Measurements from ENCODE around the gene BAHCC1.

- no peak for TF ChIP-seq POLR2A (IDR thresholded peaks at IDR 0.05; ENCODE audit: low read depth, low read length)
- TF ChIP-seq CTCF (conservative IDR thresholded peaks at IDR 0.05; ENCODE audit: low read depth, low read length): no peak
- TF ChIP-seq MAZ (IDR thresholded peaks at IDR 0.05; ENCODE audit: borderline replicate concordance, low read depth, low read length): no peak
- no peak for TF ChIP-seq MAFK (IDR thresholded peaks at IDR 0.05; ENCODE audit: low read depth, low read length)
These were observed 99.5 kb downstream of the BAHCC1 start for GRCh38 chr17:81494626-81495377.
